ELR (cell line): Measurements from ENCODE around the gene PITPNM1.

Experiments
- DNase-seq: peaks from one replicate; pipeline ENCODE4 v3.0.0-alpha.2; 2015; ENCODE audit warnings: low read depth

The PITPNM1 gene

DNA sequence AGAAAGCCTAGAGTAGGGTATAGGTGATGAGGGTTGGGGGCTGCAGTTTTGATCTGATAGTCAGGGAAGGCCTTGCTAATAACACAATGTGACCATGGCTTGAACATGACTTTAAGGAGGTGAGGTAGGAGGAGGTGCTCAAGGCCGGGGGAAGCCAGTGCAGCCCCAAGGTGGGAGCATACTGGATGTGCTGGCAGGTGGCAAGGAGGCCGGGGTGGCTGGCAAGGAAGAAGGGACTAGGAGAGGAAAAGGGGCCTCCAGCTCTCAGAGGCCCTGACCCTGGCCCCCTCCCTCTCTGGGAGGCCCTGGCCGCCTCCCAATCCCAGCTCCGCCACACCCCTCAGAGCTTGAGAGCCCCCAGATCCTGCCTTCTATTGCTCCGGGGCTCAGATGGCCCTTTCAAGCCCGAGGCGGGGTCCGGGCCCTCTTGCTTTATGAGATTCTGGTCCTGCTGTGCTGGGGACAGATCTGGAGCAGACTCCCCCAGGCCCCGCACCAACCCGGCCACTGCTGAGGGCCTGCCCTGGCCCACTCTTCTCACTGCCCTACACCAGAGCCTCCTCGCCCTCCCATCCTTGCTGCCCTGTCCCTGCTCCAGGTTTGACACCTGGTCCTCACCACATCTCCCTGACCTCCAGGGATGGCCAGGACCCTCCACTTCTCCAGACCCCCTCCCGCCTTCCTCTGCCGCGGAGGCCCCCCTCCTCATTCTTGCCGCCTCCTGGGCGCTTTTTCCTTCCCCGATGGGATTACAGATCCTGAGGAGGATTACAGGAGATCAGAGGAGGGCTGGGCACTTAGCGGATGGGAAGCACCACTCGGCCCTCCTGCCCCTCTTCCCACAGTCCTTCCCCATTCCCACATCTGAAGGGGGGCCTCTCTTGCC is 1.8 kb downstream of the PITPNM1 start:
- no peak for DNase-seq

DNA sequence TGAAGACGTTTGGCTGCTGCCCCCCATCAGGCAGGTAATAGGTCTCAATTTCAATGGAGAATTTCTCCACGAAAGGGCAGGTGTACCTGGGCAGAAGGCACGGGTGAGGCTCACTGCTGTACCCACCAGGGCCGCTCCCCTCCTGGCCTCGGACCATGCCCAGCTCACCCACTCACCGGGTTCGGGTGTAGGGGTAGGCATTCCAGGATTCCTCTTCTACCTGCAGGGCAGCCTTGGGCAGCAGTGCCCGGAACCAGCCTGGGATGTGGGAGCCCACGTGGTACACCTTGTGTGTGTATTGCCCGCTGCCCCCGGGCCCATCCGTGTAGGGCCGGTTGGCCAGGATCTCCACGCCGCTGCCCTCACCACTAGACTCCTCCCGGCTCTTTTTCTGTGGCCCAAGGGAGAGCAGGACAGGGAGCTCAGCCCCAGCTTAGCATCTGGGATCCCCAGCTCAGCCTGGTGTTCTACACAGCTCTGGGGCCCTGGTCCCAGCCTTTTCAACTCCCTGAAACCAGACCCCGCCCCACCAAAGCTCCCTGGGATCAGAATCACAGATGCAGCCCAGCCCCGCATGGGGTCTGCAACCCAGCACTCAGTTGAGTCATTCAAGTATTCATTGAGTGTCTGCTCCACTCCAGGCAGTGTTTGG is 2.7 kb downstream of the PITPNM1 start:
- DNase-seq = no peak

DNA sequence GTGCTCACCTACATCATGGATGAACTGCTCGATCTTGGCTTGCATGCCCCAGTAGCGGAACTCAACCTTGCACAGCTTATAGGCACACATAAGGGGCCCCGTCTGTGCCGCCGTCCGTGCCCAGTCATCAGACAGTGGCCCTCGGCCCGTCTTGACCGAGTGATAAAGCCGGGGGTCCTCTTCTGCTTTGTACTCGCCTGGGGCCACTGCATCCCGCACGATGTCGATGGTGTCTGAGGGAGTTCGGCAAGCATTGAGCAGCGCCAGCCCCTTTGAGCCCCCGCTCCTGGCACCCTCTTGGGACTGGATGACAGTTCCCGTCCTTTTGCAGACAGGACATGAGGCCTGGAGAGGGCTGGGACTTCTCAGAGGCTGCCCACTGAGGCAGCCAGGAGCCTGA is 3.3 kb downstream of the PITPNM1 start:
- no peak for DNase-seq

DNA sequence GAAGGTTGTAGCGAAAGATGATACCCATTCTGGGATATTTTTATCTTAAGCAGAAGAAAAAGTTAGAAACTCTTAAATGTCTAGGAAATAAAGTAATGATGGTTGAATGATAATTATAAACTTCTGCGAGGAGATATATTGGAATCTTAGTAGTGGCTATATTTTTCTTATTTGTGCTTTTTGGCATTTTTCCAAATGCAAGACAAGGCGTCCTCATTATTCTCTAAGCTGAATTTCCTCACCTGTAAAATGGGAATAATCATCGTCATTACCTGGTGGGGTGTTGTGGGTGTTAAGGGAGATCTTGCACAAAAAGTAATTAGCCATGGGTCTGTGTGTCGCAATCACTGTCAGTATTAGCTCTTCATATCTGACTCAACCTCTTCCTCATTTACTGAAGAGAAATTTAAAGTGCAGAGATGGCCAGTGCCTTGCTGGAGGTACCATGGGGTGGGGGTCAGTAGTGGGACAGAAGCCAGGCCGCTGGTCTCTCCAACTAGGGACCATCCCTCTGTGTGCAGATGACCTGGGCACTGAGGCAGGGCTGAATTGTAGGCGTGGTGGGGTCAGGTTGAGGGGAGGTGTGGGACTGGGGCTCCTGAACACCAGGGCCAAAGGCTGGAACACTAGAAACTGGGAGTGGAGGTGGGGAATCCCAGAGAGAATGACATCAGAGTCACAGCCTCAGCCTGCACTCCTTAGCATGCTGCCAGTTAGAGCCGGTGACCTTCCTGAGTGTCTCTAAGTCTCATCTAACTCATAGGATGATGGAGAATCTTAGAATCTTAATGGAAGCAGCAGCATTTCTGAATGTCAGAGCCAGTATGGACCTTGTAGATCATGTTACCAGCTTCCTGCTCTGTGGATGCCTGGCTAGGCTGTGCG is 4.1 kb downstream of the PITPNM1 start:
- no peak for DNase-seq

DNA sequence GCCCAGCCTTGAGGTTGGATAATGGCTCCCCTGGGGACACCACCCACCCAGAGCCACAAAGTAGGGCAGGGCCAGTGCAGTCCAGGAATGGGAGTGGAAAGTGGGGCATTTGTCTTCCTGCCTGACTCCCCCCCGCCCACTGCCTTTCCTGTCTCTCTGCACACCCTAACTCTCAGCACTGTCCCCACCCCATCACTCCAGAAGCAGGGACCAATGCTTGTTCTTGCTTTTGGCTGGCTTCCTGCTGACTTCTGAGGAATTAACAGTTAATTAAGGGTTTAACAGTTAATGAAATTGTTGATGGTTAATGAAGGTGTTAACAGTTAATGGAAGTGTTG is 4.7 kb downstream of the PITPNM1 start:
- DNase-seq = no peak

DNA sequence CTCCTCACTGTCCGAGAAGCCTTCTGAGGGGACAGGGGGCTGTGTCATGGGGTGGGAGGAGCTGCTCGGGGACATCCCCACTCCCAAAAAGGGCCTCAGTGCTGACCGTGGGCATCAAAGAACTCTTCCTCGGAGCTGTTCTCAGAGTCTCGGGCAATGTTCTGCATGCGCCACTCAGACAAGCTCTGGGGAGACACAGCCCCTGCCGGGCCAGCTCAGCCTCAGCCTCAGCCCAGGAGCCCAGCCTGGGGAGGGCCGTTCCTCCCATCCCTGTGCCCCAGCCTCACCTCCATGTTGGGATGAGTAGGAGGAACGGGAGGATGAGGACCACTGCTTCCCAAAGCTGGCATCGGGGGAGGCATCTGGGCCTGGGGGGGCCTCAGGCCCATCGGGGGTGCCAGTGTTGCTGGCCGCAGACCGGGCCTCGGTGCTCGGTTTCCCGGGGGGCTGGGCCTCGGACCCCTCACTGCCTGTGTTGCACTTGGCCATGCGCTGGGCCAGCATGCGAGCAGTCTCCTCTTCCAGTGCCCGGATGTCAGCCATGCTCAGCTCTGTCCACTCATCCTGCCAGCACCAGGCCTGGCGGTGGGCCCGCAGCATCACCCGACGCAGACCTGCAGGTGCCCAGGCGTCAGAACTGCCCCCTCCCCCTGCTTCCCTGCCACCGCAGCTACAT is 5.2 kb downstream of the PITPNM1 start:
- DNase-seq = no peak

DNA sequence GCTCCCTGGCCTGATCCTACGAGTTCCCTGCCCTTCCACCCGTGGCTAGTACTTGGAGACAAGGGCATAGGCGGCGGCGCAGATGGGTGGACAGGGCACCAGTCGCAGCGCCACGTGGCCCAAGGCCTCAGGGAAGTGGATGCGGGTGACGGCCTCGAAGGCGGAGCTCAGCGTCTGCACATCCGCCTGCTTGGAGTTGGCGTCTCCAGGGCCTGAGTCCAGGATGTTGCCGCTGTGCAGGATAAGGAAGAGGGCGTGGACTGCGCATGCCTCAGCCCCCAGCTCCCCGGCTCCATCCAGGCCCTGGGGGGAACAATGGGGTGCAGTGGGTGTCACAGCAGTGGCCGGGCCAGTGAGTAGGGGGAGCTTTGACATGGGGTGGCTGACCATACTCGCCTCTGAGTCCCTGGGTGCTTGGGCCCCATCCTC is 6.6 kb downstream of the PITPNM1 start:
- no peak for DNase-seq

DNA sequence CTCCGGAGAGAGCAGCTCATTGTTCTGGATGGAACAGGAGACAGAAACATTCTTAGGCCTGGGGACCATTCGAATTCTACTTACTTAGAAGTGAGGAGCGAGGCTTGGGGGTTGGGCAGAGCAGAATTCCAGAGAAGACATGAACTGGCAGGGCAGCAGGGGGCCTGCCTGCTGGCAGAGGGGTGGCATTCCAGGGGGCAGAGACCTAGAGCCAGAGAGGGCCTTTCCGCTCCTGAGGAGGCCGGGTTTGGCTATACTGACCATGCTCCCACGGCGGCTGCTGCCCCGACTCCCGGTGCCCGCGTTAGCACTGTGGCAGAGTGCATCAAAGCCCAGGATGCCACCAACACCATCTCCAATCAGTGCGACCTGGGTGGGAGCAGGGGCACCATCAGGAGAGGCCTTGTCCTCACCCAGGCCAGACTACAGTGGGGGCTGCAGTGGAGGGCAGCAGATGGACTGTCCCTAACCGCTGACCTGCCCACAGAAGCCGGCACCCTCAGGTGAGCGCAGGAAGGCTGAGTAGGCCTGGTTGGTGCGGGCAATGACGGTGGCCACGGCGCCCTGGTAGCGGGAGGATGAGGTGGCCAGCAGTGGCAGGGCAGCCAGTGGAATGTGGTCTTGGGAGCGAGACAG is 7.4 kb downstream of the PITPNM1 start:
- DNase-seq = no peak

DNA sequence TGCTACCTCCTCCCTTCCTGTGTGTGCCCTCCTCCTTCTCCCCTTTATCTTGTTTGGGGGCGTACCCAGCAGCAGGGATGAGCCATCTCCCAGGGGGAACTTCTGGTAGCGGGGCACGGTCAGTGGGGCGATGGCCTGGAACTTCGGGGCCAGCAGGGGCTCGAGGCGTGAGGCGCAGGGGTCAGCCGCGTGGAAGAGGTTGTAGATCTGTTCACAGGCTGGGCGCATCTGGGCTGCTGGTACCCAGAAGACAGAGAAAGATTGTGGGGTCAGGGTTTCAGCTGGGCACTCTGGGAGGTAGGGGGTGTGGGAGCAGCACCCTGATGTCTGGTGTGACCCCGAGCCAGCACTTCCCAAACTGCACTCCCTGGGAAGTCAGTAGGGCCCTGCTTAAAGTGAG is 9.1 kb downstream of the PITPNM1 start:
- DNase-seq = no peak

DNA sequence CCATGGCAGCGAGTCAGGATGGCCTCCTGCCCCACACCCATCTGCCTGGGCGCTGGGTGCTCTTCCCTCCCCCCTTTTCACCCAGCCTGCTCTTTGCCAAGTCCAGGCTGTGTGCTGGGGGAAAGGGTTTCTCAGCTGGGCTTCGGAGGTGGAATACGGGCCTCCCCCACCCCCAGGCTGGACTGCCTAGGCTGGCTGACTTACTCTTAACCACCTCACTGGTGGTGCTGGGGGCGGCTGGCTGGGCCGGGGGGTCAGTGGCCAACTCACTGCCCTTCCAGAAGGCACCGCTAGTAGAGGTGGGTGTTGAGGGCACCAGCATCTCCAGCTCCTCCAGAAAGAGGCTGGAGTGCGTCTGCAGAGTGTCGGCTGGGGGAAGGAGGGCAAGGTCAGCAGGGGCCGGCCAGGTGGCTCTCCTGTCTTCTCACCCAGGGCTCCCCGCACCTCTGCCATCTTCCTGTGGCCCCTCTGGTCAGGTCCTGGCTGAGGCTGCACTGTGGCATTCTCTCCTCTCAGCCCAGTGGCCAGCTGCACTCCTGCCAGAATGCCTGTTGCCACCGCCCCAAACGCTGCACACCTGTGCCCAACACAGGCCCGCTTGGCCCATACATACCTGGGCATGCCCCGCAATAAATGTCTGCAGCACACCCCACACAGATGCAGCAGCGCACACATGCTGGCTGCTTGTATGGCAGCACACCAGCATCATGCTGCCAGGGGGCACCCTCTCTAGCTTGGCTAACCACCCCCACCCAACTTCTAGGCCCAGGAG is 9.7 kb downstream of the PITPNM1 start:
- DNase-seq = no peak

DNA sequence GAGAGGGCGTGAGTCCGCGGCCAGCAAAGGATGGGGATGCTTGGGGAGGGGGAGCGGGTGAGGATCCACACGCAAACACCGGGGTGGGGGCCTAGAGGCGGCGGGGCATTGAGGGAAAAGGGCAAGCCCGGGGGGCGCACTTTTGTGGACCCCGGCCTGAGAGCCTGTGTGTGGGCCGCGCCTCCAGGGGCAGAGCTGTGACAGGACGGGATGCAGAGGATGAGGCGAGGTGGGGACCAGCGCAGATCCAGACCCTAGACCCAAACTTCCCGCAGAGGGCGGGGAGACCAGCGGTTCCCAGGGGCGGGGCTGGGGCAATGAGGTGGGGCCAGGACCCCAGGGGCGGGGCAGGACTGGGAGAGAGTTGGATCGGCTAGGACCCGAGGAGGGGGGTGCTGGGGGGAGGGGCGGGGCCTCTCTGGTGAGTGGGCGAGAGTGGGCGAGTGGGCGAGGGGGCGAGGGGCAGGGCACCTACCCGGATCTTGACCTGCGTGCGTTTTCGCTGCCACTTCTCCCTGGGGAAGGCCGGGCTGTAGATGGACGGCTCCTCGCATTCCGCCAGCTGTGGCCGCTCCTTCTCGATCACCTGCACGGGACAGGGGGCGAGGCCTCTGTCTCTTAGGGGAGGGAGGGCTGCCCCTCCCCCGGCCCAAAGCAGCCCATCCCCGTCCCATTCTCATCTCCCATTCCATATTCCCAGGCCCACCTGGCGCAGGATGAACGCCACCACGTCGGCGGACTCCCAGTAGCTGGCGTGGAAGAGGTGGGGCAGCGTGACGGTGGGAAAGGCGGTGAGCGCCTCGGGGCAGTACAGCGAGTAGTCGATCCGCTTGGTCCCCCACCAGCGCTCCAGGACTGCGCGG is 10.6 kb downstream of the PITPNM1 start:
- no peak for DNase-seq

DNA sequence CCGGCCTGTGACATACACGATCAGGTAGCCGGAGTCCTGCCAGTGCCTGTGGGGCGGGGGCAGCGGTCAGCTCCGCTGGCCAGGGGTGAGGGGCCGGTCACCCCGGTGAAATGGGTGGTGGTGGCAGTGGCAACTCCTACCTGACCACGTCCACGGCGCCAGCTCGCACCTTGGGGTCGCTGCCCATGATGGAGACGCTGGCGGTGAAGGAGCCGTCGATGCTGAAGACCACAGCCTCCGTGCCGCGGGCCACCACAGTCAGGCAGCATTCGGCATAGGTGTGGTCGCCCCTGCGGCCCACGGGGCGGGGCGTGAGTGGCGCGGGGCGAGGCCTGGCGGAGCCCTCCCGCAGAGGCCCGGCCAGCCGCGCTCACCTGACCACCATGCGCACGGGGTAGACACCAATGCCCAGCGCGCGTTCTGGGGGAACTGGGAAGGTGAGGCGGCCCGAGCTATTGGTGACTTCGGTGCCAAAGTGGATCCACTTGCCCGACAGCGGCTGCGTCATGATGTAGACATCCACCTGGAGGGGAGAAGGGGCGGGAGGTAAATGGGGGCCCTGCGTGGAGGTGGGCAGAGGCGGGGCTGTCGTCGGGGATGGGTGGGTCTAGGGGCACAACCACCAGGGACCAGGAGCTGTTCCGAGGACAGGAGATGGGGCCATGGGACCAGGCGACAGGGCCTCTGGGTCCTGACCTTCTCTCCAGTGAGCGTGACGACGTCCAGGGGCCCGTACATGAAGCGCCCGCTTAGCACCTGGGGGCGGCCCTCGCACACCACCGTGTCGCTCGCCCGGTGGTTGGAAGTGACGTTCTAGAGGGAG is 11.4 kb downstream of the PITPNM1 start:
- DNase-seq = no peak

DNA sequence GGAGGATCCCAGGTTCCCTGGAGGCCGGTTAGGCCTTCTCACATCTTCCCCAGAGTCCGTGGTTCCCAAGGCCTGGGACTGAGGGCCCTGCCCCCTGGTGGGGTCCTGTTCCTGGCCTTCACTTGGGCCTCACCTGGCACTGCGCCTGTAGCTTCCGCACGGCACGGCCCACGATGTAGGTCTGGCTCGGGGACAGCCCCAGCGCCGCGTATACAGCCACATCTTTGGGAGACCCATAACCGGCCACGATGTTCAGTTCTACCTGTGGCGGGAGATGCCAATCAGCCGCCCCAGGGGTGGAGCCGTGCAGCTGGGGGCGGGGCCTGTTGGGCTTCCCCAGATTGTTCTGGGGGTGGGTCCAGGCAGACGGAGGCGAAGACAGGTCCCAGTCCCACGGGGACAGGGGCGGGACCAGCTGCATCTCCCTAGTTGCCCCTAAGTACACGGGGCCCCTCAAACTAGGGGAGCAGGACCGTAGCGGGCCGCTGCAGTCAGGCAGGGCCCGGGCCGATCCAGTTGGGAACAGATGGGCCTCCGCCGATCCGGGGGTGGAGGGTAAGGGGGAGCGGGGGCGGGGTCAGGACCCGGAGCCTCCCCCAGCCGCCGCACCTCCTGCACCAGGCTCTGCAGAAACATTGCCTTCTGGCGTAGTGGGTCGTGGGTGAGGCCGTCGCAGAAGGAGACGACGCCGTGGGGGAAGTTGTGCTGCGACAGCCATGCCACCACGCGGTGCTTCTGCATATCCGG is 12.2 kb downstream of the PITPNM1 start:
- DNase-seq = no peak

DNA sequence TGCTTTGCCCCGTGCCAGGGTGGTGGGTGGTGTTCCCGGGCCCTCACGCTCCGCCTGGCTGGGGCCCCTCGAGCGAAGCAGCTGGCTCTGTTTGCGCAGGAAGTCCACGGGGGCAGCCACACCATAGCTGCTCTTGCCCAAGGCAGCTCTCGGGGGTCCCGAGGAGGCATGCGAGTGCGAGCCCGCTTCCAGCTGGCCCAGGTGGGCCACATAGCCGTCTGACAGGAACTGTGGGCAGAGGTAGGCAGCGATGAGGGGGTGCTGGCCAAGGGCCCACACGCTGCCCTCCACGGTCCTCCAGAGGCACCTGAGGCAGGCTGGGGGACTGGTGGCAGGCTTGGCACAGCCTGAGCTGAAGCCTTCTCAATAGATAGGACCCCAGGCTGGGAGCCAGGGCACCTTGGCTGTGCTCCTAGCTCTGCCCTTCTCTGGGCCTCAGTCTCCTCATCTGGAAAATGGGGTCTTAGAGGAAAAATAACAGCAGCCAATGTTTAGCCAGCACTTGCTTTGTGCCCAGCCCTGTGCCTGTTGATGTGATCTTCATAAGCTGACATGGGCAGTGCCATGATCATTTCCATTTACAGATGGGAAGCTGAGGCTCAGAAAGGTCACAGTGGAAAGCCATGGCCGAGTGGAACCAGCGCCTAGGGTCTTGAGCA is 13.0 kb downstream of the PITPNM1 start:
- DNase-seq = no peak

DNA sequence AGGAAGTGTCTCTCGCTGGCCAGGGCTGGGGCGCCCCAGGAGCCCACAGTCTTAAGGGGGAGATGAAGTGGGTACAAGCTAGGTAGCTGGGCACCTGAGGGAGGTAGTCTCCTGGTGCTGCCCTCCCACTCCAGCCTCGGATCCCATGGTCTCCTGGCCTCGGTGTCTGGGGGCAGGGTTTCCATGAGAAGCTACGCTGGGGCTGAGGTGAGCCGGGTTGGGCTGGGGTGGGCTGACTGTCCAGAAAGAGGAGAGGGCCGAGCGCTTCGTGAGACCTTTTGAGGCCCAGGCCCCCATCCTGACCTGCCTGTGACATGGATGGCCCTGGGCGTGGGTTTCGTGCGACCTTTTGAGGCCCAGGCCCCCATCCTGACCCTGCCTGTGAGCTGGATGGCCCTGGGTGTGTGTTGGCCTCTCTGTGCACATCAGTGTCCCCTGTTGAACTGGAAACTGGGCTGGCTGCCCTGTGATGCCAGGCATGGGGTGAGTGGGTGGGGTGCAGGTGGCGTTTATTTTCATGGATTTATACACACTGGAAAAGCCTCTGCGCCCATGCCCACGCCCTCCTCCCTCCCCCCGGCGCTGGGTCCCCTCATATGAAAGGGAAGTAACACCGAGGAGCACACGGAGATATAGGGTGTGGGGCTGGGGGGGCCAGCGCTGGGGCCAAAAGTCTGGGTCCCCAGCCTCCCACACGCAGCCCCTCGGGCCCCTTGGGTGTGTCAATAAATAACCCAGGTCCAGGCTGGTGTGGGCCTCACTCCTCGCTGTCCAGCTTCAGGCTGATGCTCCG is 13.7 kb downstream of the PITPNM1 start:
- DNase-seq = no peak

DNA sequence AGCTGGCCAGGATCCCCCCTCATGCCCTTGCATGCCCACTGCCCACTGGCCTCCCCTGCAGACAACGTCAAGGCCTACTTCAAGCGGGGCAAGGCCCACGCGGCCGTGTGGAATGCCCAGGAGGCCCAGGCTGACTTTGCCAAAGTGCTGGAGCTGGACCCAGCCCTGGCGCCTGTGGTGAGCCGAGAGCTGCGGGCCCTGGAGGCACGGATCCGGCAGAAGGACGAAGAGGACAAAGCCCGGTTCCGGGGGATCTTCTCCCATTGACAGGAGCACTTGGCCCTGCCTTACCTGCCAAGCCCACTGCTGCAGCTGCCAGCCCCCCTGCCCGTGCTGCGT is 14.5 kb downstream of the PITPNM1 start:
- DNase-seq = no peak
